Liver (tissue), 9 donors: Measurements from ENCODE around the gene VGLL4. TPM values are rescaled to one million over a fixed set of nuclear protein-coding genes. Genes with fewer than 3 reads are reported as not detected.

Experiments
- DNase-seq: peaks from one replicate; pipeline ENCODE4 v3.0.0-alpha.2; 2017; ENCODE audit warnings: low spot score
- H3K27ac ChIP-seq, 2 donors: one replicate each; pipeline ENCODE4 v1.7.0; 2013; ENCODE audit warnings: inconsistent platforms in 2 of 2, low read length in 2 of 2, control low read depth in 1 of 2, low read depth in 1 of 2, mild to moderate bottlenecking in 1 of 2
- H3K27me3 ChIP-seq, 4 donors: one replicate each; pipeline versions ENCODE4 v1.6.1 to v1.7.0; 2013; ENCODE audit warnings: low read length in 3 of 4, inconsistent platforms in 1 of 4, mild to moderate bottlenecking in 1 of 4, moderate library complexity in 1 of 4; ENCODE audit not compliant: control insufficient read depth in 4 of 4, insufficient read depth in 4 of 4
- H3K36me3 ChIP-seq, 4 donors: one replicate each; pipeline versions ENCODE4 v1.6.1 to v1.7.0; 2013; ENCODE audit warnings: low read length in 3 of 4, mild to moderate bottlenecking in 3 of 4, low read depth in 1 of 4, moderate library complexity in 1 of 4; ENCODE audit not compliant: control insufficient read depth in 4 of 4, insufficient read depth in 3 of 4
- H3K4me1 ChIP-seq, 4 donors: one replicate each; pipeline versions ENCODE4 v1.6.1 to v1.7.0; 2013; ENCODE audit warnings: low read length in 3 of 4, mild to moderate bottlenecking in 3 of 4, moderate library complexity in 1 of 4; ENCODE audit not compliant: control insufficient read depth in 4 of 4, insufficient read depth in 4 of 4
- H3K4me3 ChIP-seq, 3 donors: one replicate each; pipeline versions ENCODE4 v1.6.1 to v1.7.0; 2013; ENCODE audit warnings: low read length in 3 of 3, control low read depth in 1 of 3, low read depth in 1 of 3, mild to moderate bottlenecking in 1 of 3
- H3K9ac ChIP-seq, 2 donors: one replicate each; pipeline ENCODE4 v1.7.0; 2013; ENCODE audit warnings: low read length in 2 of 2, mild to moderate bottlenecking in 2 of 2, moderate library complexity in 2 of 2, control low read depth in 1 of 2, low read depth in 1 of 2
- H3K9me3 ChIP-seq, 4 donors: one replicate each; pipeline versions ENCODE4 v1.6.1 to v1.7.0; 2013; ENCODE audit warnings: low read length in 3 of 4; ENCODE audit not compliant: control insufficient read depth in 4 of 4
- ATF3 ChIP-seq: IDR thresholded peaks from 2 replicates; pipeline ENCODE4 v1.6.1; 2016; ENCODE audit warnings: antibody characterized with exemption
- CTCF ChIP-seq: fragments of 150-350 bp; IDR thresholded peaks from 2 replicates; pipeline ENCODE4 v1.5.1; 2017; ENCODE audit warnings: improper control_type of control experiment, low read depth, low read length; ENCODE audit not compliant: missing input control
- EGR1 ChIP-seq, 2 donors: IDR thresholded peaks; 2 replicates each; pipeline ENCODE4 v1.6.1; 2016 to 2018; ENCODE audit warnings: antibody characterized with exemption in 2 of 2, low read depth in 2 of 2
- FOXA1 ChIP-seq: IDR thresholded peaks from 2 replicates; pipeline ENCODE4 v1.6.1; 2016; ENCODE audit warnings: antibody characterized with exemption
- FOXA2 ChIP-seq: IDR thresholded peaks from 2 replicates; pipeline ENCODE4 v1.6.1; 2016; ENCODE audit warnings: antibody characterized with exemption
- GABPA ChIP-seq, 2 donors: IDR thresholded peaks in 1 of 2; conservative IDR thresholded peaks in 1 of 2; 2 replicates each; pipeline ENCODE4 v1.6.1; 2016; ENCODE audit warnings: antibody characterized with exemption in 2 of 2, mild to moderate bottlenecking in 1 of 2, moderate library complexity in 1 of 2
- HNF4A ChIP-seq, 2 donors: conservative IDR thresholded peaks; 2 replicates each; pipeline ENCODE4 v1.6.1; 2016; ENCODE audit warnings: antibody characterized with exemption in 2 of 2, mild to moderate bottlenecking in 2 of 2
- HNF4G ChIP-seq: IDR thresholded peaks from 2 replicates; pipeline ENCODE4 v1.6.1; 2016; ENCODE audit warnings: antibody characterized with exemption
- JUND ChIP-seq, 2 donors: IDR thresholded peaks; 2 replicates each; pipeline ENCODE4 v1.6.1; 2016; ENCODE audit warnings: antibody characterized with exemption in 2 of 2
- MAX ChIP-seq: IDR thresholded peaks from 2 replicates; pipeline ENCODE4 v1.6.1; 2016; ENCODE audit warnings: antibody characterized with exemption
- NR2F2 ChIP-seq: IDR thresholded peaks from 2 replicates; pipeline ENCODE4 v1.6.1; 2016; ENCODE audit warnings: antibody characterized with exemption
- RAD21 ChIP-seq, 2 donors: IDR thresholded peaks; 2 replicates each; pipeline ENCODE4 v1.6.1; 2016; ENCODE audit warnings: antibody characterized with exemption in 2 of 2, mild to moderate bottlenecking in 2 of 2
- REST ChIP-seq: IDR thresholded peaks from 2 replicates; pipeline ENCODE4 v1.6.1; 2016; ENCODE audit warnings: antibody characterized with exemption, mild to moderate bottlenecking
- SP1 ChIP-seq: IDR thresholded peaks from 2 replicates; pipeline ENCODE4 v1.6.1; 2018; ENCODE audit warnings: antibody characterized with exemption, mild to moderate bottlenecking
- TAF1 ChIP-seq: conservative IDR thresholded peaks from 2 replicates; pipeline ENCODE4 v1.6.1; 2016; ENCODE audit warnings: antibody characterized with exemption, mild to moderate bottlenecking
- whole genome bisulfite sequencing: extraction: QIAGEN DNeasy Blood & Tissue Kit; methylation state at CpG from one replicate; pipeline ENCODE4 v1.1.7; 2013; 5-methylcytosine and 5-hydroxymethylcytosine counted together
- polyA plus RNA-seq, 2 donors: library from polyadenylated mRNA; stranded (reverse) in 1 of 2; unstranded in 1 of 2; fragments of 200-250 nt in 1 of 2; fragments of >200 nt in 1 of 2; fragmentation: Nextera tagmentation in 1 of 2; extraction: Ambion mirVana in 1 of 2; gene quantifications; one replicate each; pipeline versions ENCODE4 v1.2.1 to v1.2.3, GENCODE V29; 2013 to 2015
- total RNA-seq, 2 donors: library from RNA; depleted of rRNA; stranded (reverse); fragments of >200 nt; gene quantifications; one replicate each; pipeline ENCODE4 v1.2.3, GENCODE V29; 2014
- donor health status: healthy.
- donor health status: healthy.
- donor health status: healthy.
- donor health status: healthy.
- donor health status: healthy.

The VGLL4 gene
- total and polyA plus RNA-seq, 4 donors, result 7.2 to 27.9 (median 13.0) TPM

- TF ChIP-seq CTCF (no peak), FOXA2 (no peak), HNF4G (no peak), JUND (IDR thresholded peaks at IDR 0.05) (no peak), GABPA (IDR thresholded peaks at IDR 0.05 in 1 of 2, conservative IDR thresholded peaks at IDR 0.05 in 1 of 2) (no peak)
Measured at GRCh38 chr3:11629716-11630115, 14.0 kb downstream of the VGLL4 start (continued).

GRCh38 chr3:11627612-11628011 lies 16.1 kb downstream of the VGLL4 start:
- no peak for TF ChIP-seq TAF1
- no peak for TF ChIP-seq FOXA2
- no peak for TF ChIP-seq RAD21 (IDR thresholded peaks at IDR 0.05)
- no peak for TF ChIP-seq CTCF
- TF ChIP-seq HNF4G, result no peak
- TF ChIP-seq MAX, result no peak
- TF ChIP-seq HNF4A (conservative IDR thresholded peaks at IDR 0.05), result no peak
- no peak for TF ChIP-seq REST
- no peak for TF ChIP-seq GABPA (IDR thresholded peaks at IDR 0.05 in 1 of 2, conservative IDR thresholded peaks at IDR 0.05 in 1 of 2)
- TF ChIP-seq SP1, result no peak
- TF ChIP-seq EGR1 (IDR thresholded peaks at IDR 0.05; ENCODE audit: low read depth in 2 of 2), result no peak
- no peak for TF ChIP-seq JUND (IDR thresholded peaks at IDR 0.05)
- no peak for TF ChIP-seq ATF3
- TF ChIP-seq FOXA1, result no peak
- no peak for TF ChIP-seq NR2F2
- DNase-seq, result no peak
- peaks cover 0 to 10% (median 6%) of the 10 kb centered on the region in 4 donors for H3K4me1 ChIP-seq
- no peak overlapping the region for H3K9ac ChIP-seq
- 94% methylated on average over 2 of the region's 2 CpGs for WGBS
- H3K9me3 ChIP-seq, result no peaks in the 10 kb centered on the region
- H3K27me3 ChIP-seq, result no peaks in the 10 kb centered on the region
- no peak overlapping the region for H3K4me3 ChIP-seq
- H3K27ac ChIP-seq, result no peak overlapping the region
- H3K36me3 ChIP-seq, result no peaks in the 10 kb centered on the region
